ENCODE results near the gene ADGRE2. TPM values are rescaled to one million over a fixed set of nuclear protein-coding genes. Genes with fewer than 3 reads are reported as not detected.

Gene ADGRE2
- total RNA-seq, 1 donor from 2014 or later, result 0.12 TPM

GRCh38 chr19:14748601-14749000 lies 29.8 kb downstream of the ADGRE2 start:
- H3K4me3 ChIP-seq (ENCODE audit: low read depth, low read length), result no peak overlapping the region
- DNase-seq (ENCODE audit: low read depth), result no peak
- no peak for TF ChIP-seq CTCF (conservative IDR thresholded peaks at IDR 0.05; ENCODE audit: low read depth, low read length)

DNA sequence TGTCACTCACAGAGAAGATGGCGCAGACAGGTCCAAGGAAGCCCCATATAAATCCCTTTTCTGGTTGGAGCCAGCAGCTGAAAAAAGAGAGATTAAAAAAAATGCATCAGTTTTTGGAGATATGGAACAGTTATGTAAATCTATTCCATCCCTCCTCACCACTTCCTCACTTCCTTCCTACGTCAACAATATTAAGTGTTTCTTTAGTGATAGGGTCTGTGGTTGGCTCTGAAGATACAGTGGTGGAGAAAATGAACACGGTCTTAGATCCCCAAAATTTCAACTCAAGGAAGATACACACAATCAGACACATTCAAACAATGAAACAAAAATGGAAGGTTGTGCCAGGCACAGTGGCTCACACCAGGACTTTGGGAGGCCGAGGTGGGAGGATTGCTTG lies 31.5 kb downstream of the ADGRE2 start:
- H3K4me3 ChIP-seq (ENCODE audit: low read depth, low read length), result no peak overlapping the region
- no peak for TF ChIP-seq CTCF (conservative IDR thresholded peaks at IDR 0.05; ENCODE audit: low read depth, low read length)
- DNase-seq (ENCODE audit: low read depth), result no peak

GRCh38 chr19:14735915-14736314 lies 42.4 kb downstream of the ADGRE2 start:
- no peak for DNase-seq (ENCODE audit: low read depth)
- no peak for TF ChIP-seq CTCF (conservative IDR thresholded peaks at IDR 0.05; ENCODE audit: low read depth, low read length)
- H3K4me3 ChIP-seq (ENCODE audit: low read depth, low read length), result no peak overlapping the region

- DNase-seq (ENCODE audit: low read depth), result no peak
- TF ChIP-seq CTCF (conservative IDR thresholded peaks at IDR 0.05; ENCODE audit: low read depth, low read length), result no peak
- no peak overlapping the region for H3K4me3 ChIP-seq (ENCODE audit: low read depth, low read length)
Observed at GRCh38 chr19:14733574-14733973, 44.8 kb downstream of the ADGRE2 start.

DNA sequence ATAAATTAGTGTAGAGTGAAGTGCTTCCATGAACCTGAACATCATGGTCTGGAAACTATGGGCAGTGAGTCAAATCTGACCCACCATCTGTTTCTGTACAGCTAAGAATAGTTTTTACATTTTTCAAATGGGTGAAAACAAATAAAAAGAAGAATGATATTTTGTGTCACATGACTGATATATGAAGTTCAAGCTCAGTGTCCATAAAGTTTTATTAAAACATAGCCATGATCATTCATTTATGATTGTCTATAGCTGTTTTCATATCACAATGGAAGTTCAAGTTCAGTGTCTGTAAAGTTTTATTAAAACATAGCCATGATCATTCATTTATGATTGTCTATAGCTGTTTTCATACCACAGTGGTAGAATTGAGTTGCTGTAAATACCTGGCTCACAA lies 45.9 kb downstream of the ADGRE2 start:
- DNase-seq (ENCODE audit: low read depth), result no peak
- H3K4me3 ChIP-seq (ENCODE audit: low read depth, low read length), result no peak overlapping the region
- no peak for TF ChIP-seq CTCF (conservative IDR thresholded peaks at IDR 0.05; ENCODE audit: low read depth, low read length)

GRCh38 chr19:14731200-14731599 lies 47.2 kb downstream of the ADGRE2 start:
- no peak for DNase-seq (ENCODE audit: low read depth)
- no peak for TF ChIP-seq CTCF (conservative IDR thresholded peaks at IDR 0.05; ENCODE audit: low read depth, low read length)
- H3K4me3 ChIP-seq (ENCODE audit: low read depth, low read length), result no peak overlapping the region

- TF ChIP-seq CTCF (conservative IDR thresholded peaks at IDR 0.05; ENCODE audit: low read depth, low read length), result no peak
- no peak for DNase-seq (ENCODE audit: low read depth)
- no peak overlapping the region for H3K4me3 ChIP-seq (ENCODE audit: low read depth, low read length)
Observed at GRCh38 chr19:14728595-14728994, 49.8 kb downstream of the ADGRE2 start.
